ENCODE results near the gene VPS33B.
"Not testable (repeated sequence)": the region's sequence is repeated elsewhere in the genome, so short reads cannot be mapped to it uniquely, and the experiment has no call there.

VPS33B gene

GRCh38 chr15:91023720-91024119 lies 1.3 kb upstream of the VPS33B start:
- H3K36me3 ChIP-seq (ENCODE audit: control insufficient read depth, insufficient read depth, low read length) = no peaks in the 10 kb centered on the region
- no peak overlapping the region for H3K4me3 ChIP-seq (ENCODE audit: low read length)
- no peaks in the 10 kb centered on the region for H3K9me3 ChIP-seq (ENCODE audit: control insufficient read depth, low read length)
- peaks cover 6% of the 10 kb centered on the region for H3K4me1 ChIP-seq (ENCODE audit: control insufficient read depth, insufficient read depth, low read length)
- no peaks in the 10 kb centered on the region for H3K27me3 ChIP-seq (ENCODE audit: control insufficient read depth, insufficient read depth, low read length)
- H3K9ac ChIP-seq (ENCODE audit: low read length) = no peak overlapping the region

DNA sequence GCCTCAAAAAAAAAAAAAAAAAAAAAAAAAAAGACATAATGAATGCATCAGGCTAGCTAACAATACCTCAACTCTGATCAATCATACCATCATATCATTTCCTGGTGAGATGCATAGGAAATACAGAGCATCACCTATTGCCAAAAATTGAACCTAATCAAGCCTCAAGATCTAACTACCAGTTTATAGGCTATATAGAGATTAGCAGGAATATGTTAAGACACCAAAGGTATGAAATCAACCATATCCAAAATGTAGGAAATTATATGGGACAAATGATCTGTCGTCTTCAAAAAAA lies 387 bp upstream of the VPS33B start:
- H3K27me3 ChIP-seq (ENCODE audit: control insufficient read depth, insufficient read depth, low read length) = no peaks in the 10 kb centered on the region
- H3K36me3 ChIP-seq (ENCODE audit: control insufficient read depth, insufficient read depth, low read length) = no peaks in the 10 kb centered on the region
- no peaks in the 10 kb centered on the region for H3K9me3 ChIP-seq (ENCODE audit: control insufficient read depth, low read length)
- peaks cover 6% of the 10 kb centered on the region for H3K4me1 ChIP-seq (ENCODE audit: control insufficient read depth, insufficient read depth, low read length)
- H3K4me3 ChIP-seq (ENCODE audit: low read length) = peak overlapping the region; percentile 91
- H3K9ac ChIP-seq (ENCODE audit: low read length) = peak overlapping the region; percentile 86

GRCh38 chr15:91021516-91022074 lies 799 bp downstream of the VPS33B start:
- Histone ChIP-seq H3K27me3 (ENCODE audit: control insufficient read depth, insufficient read depth, low read length) (no peaks in the 10 kb centered on the region), H3K4me3 (ENCODE audit: low read length) (peak overlapping the region; percentile 91), H3K9ac (ENCODE audit: low read length) (peak overlapping the region; percentile 86), H3K36me3 (ENCODE audit: control insufficient read depth, insufficient read depth, low read length) (no peaks in the 10 kb centered on the region), H3K9me3 (ENCODE audit: control insufficient read depth, low read length) (no peaks in the 10 kb centered on the region), H3K4me1 (ENCODE audit: control insufficient read depth, insufficient read depth, low read length) (peaks cover 6% of the 10 kb centered on the region)

- Histone ChIP-seq H3K4me1 (ENCODE audit: control insufficient read depth, insufficient read depth, low read length) (peaks cover 6% of the 10 kb centered on the region), H3K36me3 (ENCODE audit: control insufficient read depth, insufficient read depth, low read length) (no peaks in the 10 kb centered on the region), H3K9me3 (ENCODE audit: control insufficient read depth, low read length) (no peaks in the 10 kb centered on the region), H3K27me3 (ENCODE audit: control insufficient read depth, insufficient read depth, low read length) (no peaks in the 10 kb centered on the region), H3K9ac (ENCODE audit: low read length) (no peak overlapping the region), H3K4me3 (ENCODE audit: low read length) (no peak overlapping the region)
These were observed 4.2 kb downstream of the VPS33B start for GRCh38 chr15:91018158-91018557.

DNA sequence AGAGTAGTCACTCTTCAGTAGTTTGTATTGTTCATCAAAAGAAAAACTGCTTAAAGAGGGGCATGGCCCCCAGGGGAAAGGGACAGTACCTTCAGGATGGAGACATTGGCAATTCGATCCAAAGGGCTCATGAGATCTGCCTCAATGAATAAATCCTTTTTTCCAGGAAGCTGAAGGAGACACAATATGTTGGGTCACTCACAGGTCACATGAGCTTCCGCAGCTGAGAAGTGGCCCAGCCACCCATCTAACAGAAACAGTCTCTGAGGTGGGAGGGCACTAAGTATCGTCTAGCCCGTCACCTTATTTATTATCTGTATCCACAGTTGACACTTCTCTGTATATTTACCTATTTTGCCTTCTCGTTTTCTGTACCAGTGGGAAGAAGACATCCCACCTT lies 4.7 kb downstream of the VPS33B start:
- Histone ChIP-seq H3K4me1 (ENCODE audit: control insufficient read depth, insufficient read depth, low read length) (peaks cover 6% of the 10 kb centered on the region), H3K9me3 (ENCODE audit: control insufficient read depth, low read length) (no peaks in the 10 kb centered on the region), H3K36me3 (ENCODE audit: control insufficient read depth, insufficient read depth, low read length) (no peaks in the 10 kb centered on the region), H3K9ac (ENCODE audit: low read length) (no peak overlapping the region), H3K27me3 (ENCODE audit: control insufficient read depth, insufficient read depth, low read length) (no peaks in the 10 kb centered on the region), H3K4me3 (ENCODE audit: low read length) (no peak overlapping the region)

- not testable (repeated sequence) for H3K36me3 ChIP-seq (ENCODE audit: control insufficient read depth, insufficient read depth, low read length); H3K27me3 ChIP-seq (ENCODE audit: control insufficient read depth, insufficient read depth, low read length); H3K4me1 ChIP-seq (ENCODE audit: control insufficient read depth, insufficient read depth, low read length); H3K9ac ChIP-seq (ENCODE audit: low read length); H3K9me3 ChIP-seq (ENCODE audit: control insufficient read depth, low read length); H3K4me3 ChIP-seq (ENCODE audit: low read length)
These were observed 8.7 kb downstream of the VPS33B start for GRCh38 chr15:91013701-91014100.

- no peak overlapping the region for H3K9ac ChIP-seq (ENCODE audit: low read length)
- H3K4me3 ChIP-seq (ENCODE audit: low read length) = no peak overlapping the region
- H3K27me3 ChIP-seq (ENCODE audit: control insufficient read depth, insufficient read depth, low read length) = no peaks in the 10 kb centered on the region
- H3K36me3 ChIP-seq (ENCODE audit: control insufficient read depth, insufficient read depth, low read length) = no peaks in the 10 kb centered on the region
- no peaks in the 10 kb centered on the region for H3K9me3 ChIP-seq (ENCODE audit: control insufficient read depth, low read length)
- H3K4me1 ChIP-seq (ENCODE audit: control insufficient read depth, insufficient read depth, low read length) = no peaks in the 10 kb centered on the region
These were observed 15.1 kb downstream of the VPS33B start for GRCh38 chr15:91007266-91007665.

DNA sequence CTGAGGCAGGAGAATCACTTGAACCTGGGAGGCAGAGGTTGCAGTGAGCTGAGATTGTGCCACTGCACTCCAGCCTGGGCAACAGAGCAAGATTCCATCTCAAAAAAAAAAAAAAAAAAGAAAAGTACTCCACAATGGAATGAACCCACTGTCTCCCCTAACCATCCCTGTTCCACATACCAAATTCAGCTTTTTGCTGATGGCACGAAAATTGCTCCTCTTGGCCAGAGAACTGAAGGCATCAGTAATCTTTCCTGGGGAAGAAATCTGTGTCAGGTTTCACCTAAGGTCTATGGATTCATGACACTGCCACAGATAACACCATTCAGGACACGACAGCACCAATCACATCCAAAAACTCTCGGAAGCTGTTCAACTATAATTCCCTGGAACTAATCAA lies 21.2 kb downstream of the VPS33B start:
- Histone ChIP-seq H3K4me1 (ENCODE audit: control insufficient read depth, insufficient read depth, low read length) (no peaks in the 10 kb centered on the region), H3K4me3 (ENCODE audit: low read length) (no peak overlapping the region), H3K27me3 (ENCODE audit: control insufficient read depth, insufficient read depth, low read length) (no peaks in the 10 kb centered on the region), H3K36me3 (ENCODE audit: control insufficient read depth, insufficient read depth, low read length) (no peaks in the 10 kb centered on the region), H3K9me3 (ENCODE audit: control insufficient read depth, low read length) (no peaks in the 10 kb centered on the region), H3K9ac (ENCODE audit: low read length) (no peak overlapping the region)

DNA sequence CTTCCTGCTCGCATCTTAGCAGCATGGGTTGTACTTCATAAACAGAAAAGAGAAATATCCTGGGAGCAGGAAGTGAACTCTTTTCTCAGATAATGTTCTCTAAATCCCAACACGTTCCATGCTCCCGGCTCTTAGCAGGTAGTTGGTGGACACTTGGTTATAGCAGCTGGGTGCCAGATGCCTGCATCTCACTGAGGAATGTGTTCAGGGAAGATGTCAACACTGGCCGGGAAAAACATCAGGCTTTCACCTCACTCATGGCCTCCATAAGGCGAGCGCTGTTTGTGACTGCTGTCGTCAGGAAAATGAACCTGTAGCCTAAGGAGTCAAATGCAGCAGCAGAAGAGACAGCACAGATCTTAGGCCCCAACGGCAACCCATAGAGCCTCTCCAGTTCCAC lies 23.7 kb downstream of the VPS33B start:
- Histone ChIP-seq H3K4me1 (ENCODE audit: control insufficient read depth, insufficient read depth, low read length) (peaks cover 4% of the 10 kb centered on the region), H3K9ac (ENCODE audit: low read length) (no peak overlapping the region), H3K4me3 (ENCODE audit: low read length) (no peak overlapping the region), H3K9me3 (ENCODE audit: control insufficient read depth, low read length) (no peaks in the 10 kb centered on the region), H3K27me3 (ENCODE audit: control insufficient read depth, insufficient read depth, low read length) (no peaks in the 10 kb centered on the region), H3K36me3 (ENCODE audit: control insufficient read depth, insufficient read depth, low read length) (no peaks in the 10 kb centered on the region)

GRCh38 chr15:90994417-90995311 lies 27.7 kb downstream of the VPS33B start, which contains the start of gene PRC1:
TSS of gene PRC1 (minus strand) at chr15:90994535. CDS start at chr15:90994417, 118 bp downstream.
- no peaks in the 10 kb centered on the region for H3K9me3 ChIP-seq (ENCODE audit: control insufficient read depth, low read length)
- H3K27me3 ChIP-seq (ENCODE audit: control insufficient read depth, insufficient read depth, low read length) = no peaks in the 10 kb centered on the region
- H3K36me3 ChIP-seq (ENCODE audit: control insufficient read depth, insufficient read depth, low read length) = no peaks in the 10 kb centered on the region
- H3K4me3 ChIP-seq (ENCODE audit: low read length) = peak within 1 kb of the TSS; percentile 80
- H3K9ac ChIP-seq (ENCODE audit: low read length) = peak within 1 kb of the TSS; percentile 88
- peaks cover 4% of the 10 kb centered on the region for H3K4me1 ChIP-seq (ENCODE audit: control insufficient read depth, insufficient read depth, low read length)

- Histone ChIP-seq H3K36me3 (ENCODE audit: control insufficient read depth, insufficient read depth, low read length) (no peaks in the 10 kb centered on the region), H3K4me3 (ENCODE audit: low read length) (peak overlapping the region; percentile 80), H3K4me1 (ENCODE audit: control insufficient read depth, insufficient read depth, low read length) (peaks cover 4% of the 10 kb centered on the region), H3K27me3 (ENCODE audit: control insufficient read depth, insufficient read depth, low read length) (no peaks in the 10 kb centered on the region), H3K9ac (ENCODE audit: low read length) (peak overlapping the region; percentile 88), H3K9me3 (ENCODE audit: control insufficient read depth, low read length) (no peaks in the 10 kb centered on the region)
These were observed 28.4 kb downstream of the VPS33B start for GRCh38 chr15:90994059-90994416.

DNA sequence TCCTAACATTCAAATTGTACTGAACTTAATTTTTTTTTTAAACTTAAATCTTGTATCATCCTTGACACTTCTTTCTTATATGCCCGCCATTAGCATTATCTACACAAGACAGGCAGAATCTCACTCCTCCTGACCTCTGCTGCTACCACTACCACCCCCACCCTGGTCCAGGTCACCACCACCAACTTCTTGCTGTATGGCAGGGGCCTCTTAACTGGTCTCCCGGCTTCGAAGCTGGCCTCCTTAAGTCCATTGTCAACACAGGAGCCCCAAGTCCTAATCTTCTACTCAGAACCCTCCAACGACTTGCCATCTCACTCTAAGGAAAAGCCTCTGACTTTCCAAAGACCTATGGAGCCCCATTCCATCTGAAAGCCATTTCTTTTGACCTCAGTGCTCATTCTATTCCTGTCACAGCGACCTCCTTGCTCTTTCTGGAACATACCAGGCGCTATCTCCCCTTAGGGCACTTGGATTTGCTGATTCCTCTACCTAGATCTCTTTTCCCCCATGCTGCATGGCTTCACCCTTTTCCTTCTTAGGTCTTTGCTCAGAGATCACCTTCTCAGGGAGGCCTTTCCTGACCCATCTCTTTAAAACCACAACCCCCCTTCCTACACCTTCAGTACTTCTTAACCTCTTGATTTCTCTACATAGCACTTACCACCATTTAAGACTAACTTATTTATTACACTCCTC lies 30.7 kb downstream of the VPS33B start:
- H3K27me3 ChIP-seq (ENCODE audit: control insufficient read depth, insufficient read depth, low read length) = no peaks in the 10 kb centered on the region
- no peaks in the 10 kb centered on the region for H3K36me3 ChIP-seq (ENCODE audit: control insufficient read depth, insufficient read depth, low read length)
- H3K9me3 ChIP-seq (ENCODE audit: control insufficient read depth, low read length) = no peaks in the 10 kb centered on the region
- no peak overlapping the region for H3K9ac ChIP-seq (ENCODE audit: low read length)
- H3K4me1 ChIP-seq (ENCODE audit: control insufficient read depth, insufficient read depth, low read length) = peaks cover 9% of the 10 kb centered on the region
- H3K4me3 ChIP-seq (ENCODE audit: low read length) = no peak overlapping the region

Data from mucosa of stomach (tissue), 1 donor.